DOHH2 (cell line): Measurements from ENCODE around the gene RIMBP2.

Experiments
- EZH2phosphoT487 ChIP-seq: fragments of 200-600 bp; sonication (generic); IDR thresholded peaks from 2 replicates; pipeline ENCODE4 v1.6.1; 2017; ENCODE audit warnings: borderline replicate concordance, mild to moderate bottlenecking, antibody characterized with exemption, low read length, moderate library complexity, mixed read lengths
- TF ChIP-seq, protein P1 (sequence below): fragments of 200-600 bp; sonication (generic); IDR thresholded peaks from one replicate; pipeline ENCODE4 v1.5.1; 2014; ENCODE audit warnings: antibody characterized with exemption, mild to moderate bottlenecking, low read depth, low read length; ENCODE audit not compliant: poor library complexity, severe bottlenecking

GRCh38 chr12:130590685-130591084 is 125.4 kb downstream of the RIMBP2 start:
- TF ChIP-seq, protein P1, sequence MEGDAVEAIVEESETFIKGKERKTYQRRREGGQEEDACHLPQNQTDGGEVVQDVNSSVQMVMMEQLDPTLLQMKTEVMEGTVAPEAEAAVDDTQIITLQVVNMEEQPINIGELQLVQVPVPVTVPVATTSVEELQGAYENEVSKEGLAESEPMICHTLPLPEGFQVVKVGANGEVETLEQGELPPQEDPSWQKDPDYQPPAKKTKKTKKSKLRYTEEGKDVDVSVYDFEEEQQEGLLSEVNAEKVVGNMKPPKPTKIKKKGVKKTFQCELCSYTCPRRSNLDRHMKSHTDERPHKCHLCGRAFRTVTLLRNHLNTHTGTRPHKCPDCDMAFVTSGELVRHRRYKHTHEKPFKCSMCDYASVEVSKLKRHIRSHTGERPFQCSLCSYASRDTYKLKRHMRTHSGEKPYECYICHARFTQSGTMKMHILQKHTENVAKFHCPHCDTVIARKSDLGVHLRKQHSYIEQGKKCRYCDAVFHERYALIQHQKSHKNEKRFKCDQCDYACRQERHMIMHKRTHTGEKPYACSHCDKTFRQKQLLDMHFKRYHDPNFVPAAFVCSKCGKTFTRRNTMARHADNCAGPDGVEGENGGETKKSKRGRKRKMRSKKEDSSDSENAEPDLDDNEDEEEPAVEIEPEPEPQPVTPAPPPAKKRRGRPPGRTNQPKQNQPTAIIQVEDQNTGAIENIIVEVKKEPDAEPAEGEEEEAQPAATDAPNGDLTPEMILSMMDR, result no peak
- no peak for TF ChIP-seq EZH2phosphoT487
